T-helper 9 cell (primary cell): ENCODE measurements around the gene TRPM7.

ENCODE experiments used
- DNase-seq: peaks from one replicate; pipeline ENCODE4 v3.0.0-alpha.2; 2020

Gene TRPM7

DNA sequence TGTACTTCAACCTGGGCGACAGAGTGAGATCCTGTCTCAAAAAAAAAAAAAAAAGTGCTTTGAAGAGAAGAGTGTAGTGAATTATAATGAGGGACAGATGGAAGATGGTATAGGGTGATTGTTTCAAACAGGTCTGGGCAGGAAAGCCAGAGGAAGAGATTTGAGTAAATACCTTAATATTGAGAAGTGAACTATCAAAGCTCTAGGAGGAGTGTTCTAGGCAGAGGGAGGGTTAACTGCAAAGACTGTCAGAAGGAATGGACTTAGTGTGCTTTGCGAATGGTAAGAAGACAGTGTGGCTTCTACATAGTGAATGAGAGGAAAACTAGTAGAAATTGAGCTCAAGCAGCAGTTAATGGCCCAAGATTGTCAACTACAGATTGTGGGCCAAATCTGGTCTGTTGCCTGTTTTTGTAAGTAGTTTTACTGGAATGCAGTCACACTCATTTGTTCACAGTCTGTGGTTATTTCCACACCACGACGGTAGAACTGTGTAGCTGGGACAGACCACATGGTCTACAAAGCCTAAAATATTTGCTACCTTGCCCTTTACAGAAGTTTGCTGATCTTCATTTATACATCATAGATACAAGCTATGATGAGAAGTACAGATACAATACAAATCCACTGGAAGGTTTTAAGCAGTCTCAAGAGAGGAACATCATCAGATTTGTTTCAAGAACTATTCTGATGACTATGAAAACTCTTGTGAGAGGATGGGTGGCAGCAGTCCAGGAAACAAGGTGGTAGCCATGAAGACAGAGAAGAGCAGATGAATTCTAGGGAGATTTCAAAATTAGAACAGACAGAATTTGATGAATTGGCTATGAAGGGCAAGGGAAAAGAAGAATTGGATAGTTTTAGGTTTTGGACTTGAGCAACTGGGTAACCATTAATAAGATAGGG lies 123.6 kb downstream of the TRPM7 start:
- DNase-seq, result no peak

- no peak for DNase-seq
Observed at GRCh38 chr15:50558012-50558411, 128.6 kb downstream of the TRPM7 start.

DNA sequence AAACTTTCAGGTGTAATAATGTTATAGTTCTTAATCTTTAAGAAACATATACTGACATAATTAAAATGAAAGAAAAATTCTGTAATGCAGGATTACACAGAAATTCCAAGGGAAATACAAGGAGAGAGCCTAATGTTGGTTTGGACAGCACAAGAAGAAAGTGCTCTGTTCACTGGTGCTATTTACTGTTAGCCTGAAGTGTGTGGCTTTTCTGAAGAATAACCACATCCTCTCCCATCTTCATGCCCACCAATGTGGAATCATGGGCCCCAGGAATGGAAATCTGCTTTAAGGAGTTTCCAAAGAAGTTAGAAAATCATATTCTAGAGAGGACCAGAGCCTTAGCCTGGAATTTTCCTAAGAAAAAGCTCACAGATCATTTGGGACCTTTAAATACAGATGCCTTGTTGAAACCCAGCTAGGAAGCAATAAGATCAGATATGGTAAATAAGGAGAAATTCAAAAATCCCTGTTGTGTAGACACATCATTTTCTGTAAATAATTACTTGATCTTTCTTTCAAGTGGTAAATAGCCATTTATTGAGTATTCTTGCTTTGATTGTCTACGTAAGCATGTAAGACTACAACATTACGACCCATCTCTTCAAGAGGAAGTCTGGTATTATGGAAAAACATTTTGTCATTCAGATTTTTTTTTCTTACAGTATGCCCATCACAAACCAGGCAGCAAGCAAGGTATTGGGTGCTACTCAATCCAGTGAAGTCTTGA lies 129.8 kb downstream of the TRPM7 start:
- no peak for DNase-seq

DNA sequence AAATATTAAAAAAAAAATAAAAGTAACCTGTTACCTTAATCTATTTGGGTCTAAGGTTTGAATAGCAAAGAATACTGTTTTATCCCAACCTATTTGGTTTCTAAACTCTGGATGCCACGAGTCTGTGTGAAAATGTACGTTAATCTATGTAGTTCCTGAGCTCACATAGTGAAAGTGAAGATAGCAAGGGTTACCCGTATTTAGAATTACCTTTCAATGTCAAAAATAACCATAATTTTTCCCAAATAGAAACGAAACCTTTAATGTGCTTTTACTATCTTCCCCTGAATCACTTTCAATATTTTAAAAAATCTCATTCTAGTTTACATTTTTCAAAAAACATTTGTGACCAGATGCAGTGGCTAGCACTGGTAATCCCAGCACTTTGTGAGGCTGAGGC lies 134.4 kb downstream of the TRPM7 start:
- no peak for DNase-seq

GRCh38 chr15:50549326-50549725 lies 137.3 kb downstream of the TRPM7 start:
- no peak for DNase-seq

GRCh38 chr15:50546566-50546965 lies 140.0 kb downstream of the TRPM7 start, which contains the start of gene USP50:
Gene USP50 (minus strand): TSS chr15:50546666. CDS start chr15:50546525, 141 bp downstream.
- DNase-seq, result no peak

DNA sequence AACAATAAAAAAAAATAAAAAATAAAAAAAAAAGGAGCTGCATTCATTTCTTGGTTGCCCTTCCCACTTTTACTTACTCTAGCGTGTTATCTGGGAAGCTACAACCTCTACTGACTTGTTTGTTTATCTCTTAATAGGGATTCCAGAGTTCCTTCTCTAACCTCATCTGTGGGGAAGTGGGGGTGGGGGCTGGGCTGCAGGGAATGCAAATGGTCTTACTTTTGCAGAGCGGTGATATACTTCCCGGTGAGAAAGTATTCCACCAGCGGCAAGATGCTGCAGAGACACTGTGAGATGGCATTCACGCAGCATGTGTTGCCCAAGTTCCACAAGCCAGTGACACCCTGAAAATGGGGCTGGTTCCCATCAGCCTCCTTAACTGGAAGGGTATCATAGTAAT lies 142.2 kb downstream of the TRPM7 start:
- no peak for DNase-seq

DNA sequence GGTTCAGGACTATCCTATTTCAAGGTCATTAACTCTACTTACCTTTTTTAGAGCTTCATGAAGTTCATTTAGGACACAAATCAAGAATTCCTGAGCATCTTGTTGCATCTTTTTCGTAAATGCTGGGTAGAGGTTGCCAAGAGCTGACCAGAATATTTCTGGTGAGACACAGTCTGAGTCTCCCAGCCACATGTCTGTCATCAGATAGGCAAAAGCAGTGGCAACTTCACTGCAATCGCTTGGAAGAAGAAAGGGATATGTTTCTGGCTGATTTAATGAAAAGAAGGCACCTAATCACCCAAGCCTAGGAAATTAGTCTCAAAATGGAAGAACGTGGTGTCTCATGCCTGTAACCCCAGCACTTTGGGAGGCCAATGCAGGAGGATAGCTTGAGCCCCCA lies 143.0 kb downstream of the TRPM7 start:
- no peak for DNase-seq

GRCh38 chr15:50542887-50543210 lies 143.7 kb downstream of the TRPM7 start:
- DNase-seq, result no peak

GRCh38 chr15:50531766-50532165 lies 154.8 kb downstream of the TRPM7 start:
- no peak for DNase-seq

DNA sequence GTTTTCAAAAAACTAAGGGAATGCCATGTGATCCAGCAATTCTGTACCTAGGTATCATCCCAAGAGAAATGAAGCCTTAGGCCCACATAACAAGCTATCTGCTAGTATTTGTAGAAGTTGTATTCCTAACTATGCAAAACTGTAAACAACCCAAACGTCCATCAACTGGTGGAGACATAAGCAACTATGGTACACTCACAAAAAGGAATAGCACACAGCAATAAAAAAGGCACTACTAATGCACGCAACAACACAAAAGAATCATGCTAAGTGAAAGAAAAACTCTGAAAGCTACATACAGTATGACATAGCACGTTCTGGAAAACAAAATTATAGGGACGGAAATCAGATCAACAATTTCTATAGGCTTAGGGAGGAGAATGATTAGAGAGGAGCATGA lies 155.4 kb downstream of the TRPM7 start:
- no peak for DNase-seq

DNA sequence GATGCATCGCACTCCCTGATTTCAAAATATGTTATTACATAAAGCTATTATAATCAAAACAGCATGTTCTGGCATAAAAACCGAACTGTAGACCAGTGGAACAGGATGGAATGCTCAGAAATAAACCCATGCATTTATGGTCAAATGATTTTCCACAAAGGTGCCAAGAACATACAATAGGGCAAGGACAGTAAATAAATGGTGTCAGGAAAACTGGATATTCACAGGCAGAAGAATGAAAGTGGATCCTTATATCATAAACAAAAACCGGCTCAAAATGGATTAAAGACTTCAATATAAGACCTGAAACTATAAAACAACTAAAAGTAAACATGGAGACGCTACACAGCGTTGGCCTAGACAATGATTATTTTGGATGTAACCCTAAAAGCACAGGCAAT lies 162.7 kb downstream of the TRPM7 start:
- no peak for DNase-seq

GRCh38 chr15:50519740-50520425 lies 166.7 kb downstream of the TRPM7 start:
- no peak for DNase-seq

DNA sequence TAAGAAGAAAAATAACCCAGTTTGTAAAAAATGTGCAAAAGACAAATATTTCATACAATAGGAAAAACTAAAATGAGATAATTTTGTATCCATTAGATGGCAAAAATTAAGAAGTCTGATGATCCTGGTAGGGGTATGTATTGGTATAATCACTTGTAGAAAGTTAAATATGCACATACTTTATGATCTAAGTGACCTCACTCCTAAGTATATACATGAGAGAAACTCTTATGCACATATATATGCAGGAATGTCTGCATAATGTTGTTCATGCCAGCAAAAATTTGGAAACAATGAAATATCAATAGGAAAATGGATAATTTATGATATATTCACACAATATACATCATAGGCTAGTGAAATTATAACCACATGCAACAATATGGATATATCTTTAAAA lies 173.6 kb downstream of the TRPM7 start:
- no peak for DNase-seq
